GM18520 (cell line): Measurements from ENCODE around the gene FLYWCH2.
"Not testable (repeated sequence)": the region's sequence is repeated elsewhere in the genome, so short reads cannot be mapped to it uniquely, and the experiment has no call there.

Experiments
- ATAC-seq: cut with Tn5 transposase; IDR thresholded peaks from one replicate; pipeline ENCODE4 v1.9.1; 2021; ENCODE audit not compliant: unreplicated experiment

The FLYWCH2 gene

GRCh38 chr16:2912330-2913199, 29.6 kb downstream of the FLYWCH2 start:
- no peak for ATAC-seq

DNA sequence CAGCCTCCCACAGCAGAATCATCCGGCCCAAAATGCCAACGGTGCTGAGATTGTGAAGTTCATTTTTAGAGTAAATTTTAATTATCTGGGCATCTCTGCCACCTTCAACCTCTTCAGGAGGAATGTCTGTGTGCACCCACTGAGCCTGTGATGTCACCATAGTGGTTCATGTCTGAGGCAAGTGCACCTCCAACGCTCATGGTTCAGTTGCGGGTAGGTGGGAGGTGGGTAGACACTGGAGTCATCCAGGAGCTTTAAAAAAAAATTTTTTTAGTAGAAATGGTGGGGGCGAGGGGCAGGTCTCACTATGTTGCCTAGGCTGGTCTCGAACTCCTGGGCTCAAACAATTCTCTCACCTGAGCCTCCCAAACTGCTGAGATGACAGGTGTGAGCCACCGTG, 30.6 kb downstream of the FLYWCH2 start:
- no peak for ATAC-seq

DNA sequence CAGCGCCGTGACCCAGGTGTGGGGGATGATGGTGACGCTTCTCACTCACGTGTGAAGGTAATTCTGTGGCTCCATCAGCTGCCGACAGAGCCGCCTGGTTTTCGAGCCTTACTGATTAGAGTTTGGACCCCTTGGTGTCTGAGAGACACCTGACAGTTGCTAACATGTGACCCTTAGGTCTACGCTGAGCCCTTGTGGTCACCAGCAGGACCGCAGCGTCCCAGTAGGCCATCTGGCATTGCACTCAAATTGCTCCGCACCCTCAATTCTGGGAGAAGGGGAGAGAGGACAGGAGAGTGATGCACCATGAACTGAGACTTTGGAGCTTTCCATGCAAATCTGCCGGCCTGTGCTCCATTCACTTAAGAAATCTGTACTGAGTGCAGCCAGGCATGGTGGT, 31.2 kb downstream of the FLYWCH2 start:
- no peak for ATAC-seq

DNA sequence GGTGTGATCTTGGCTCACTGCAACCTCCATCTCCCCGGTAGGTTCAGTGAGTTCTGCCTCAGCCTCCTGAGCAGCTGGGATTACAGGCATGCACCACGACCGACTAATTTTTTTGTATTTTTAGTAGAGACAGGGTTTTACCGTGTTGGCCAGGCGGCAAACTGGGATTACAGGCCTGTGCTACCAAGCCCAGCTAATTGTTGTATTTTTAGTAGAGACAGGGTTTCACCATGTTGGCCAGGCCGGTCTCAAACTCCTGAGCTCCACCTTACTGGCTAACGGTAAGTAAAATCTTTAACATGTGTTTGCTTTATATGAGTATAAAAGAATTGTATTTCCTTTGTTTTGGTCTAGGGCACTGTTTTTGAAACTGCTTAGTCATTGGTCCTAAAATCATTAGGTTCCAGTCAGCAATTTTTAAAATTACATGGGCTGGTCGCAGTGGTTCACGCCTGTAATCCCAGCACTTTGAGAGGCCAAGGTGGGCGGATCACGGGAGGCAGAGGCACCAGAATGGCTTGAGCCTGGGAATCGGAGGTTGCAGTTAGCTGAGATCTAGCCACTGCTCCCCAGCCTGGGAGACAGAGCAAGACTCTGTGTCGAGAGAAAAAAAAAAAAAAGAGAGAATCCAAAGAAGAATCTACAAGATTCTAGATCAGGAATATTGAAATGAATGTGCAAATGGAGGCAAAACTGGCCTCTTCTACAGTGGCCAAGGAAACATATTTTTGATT, 32.3 kb downstream of the FLYWCH2 start:
- no peak for ATAC-seq

DNA sequence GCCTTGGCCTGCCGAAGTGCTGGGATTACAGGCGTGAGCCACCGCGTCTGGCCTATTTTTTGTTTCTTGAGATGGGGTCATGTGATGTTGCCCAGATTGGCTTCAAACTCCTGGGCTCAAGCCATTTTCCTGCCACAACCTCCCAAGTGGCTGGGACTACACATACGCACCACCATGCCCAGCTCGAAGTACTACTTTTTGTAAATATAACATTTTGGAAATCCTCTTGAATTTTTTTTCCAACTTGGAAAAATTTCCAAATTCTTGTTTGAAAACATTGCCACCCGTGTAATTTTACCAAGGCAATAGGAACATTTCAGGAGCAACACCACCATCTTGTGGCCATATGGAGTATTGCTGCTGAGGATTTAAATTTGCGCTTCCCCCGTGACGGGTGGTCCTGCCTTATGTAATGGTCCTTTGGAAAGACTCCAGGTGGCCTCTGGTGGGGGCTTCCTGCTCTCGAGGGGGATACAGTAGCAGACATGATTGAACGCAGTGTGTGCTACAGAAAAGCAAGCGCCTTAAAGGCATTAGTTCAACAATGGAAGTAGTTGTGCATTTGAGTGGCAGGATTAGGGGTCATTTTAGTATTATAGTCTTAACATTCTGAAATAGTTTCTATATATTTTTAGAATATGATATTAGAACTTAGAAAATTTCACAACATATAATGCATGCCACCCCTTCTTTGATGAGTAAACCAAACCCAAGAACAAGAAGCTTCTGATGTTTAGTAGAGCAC, 36.7 kb downstream of the FLYWCH2 start:
- ATAC-seq = no peak

DNA sequence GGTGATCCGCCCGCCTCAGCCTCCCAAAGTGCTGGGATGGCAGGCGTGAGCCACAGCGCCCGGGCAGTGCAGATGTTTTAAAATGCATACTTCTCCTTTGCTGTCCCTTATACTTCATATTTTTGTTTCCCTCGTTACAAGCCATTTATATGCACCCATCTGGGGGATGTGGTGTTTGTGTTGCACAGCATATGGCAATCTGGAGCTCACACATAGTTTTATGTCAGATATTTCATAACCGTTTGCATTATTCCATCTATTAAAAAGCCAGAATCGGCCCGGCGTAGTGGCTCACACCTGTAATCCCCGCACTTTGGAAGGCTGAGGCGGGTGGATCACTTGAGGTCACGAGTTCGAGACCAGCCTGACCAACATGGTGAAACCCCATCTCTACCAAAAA, 40.5 kb downstream of the FLYWCH2 start:
- no peak for ATAC-seq

DNA sequence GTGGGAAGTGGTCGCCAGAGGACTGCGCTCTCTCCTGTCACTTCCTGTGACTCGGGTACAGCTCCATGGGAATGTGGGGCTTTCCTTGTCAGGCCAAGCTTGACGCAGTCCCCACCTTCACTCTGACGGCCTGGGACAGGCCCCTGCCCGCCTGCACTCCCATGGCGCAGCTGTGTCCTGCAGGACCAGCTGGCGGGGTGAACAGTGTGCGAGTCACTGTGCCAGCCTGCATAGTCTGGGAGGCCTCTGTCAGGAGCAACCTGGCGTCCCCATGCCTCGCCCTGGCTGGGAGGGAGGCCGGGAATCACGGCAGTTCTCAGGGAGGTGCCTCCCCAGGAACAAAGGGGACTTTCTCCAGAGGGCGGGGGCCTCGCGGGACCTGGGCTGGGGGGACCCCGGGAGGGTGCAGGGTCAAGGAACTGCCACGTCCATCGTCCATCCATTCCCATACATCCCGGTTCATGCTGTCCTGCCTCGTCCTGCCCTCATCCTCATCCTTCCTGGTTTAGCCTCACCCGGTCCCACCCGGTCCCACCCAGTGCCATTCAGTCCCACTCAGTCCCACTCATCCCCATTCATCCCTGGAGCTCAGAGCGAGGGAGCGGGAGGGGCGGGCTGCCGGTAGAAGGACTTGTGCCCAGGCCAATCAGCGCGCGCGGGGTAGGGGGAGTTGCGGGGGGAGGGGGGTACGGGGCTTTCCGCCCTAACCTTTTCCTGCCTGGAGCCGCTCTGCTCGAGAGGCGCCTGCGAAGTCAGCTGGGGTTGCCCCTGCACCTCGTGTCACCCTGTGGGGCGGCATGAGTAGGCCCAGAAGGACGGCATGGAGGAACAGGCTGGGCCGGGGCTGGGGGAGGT, 42.1 kb downstream of the FLYWCH2 start:
- no peak for ATAC-seq

DNA sequence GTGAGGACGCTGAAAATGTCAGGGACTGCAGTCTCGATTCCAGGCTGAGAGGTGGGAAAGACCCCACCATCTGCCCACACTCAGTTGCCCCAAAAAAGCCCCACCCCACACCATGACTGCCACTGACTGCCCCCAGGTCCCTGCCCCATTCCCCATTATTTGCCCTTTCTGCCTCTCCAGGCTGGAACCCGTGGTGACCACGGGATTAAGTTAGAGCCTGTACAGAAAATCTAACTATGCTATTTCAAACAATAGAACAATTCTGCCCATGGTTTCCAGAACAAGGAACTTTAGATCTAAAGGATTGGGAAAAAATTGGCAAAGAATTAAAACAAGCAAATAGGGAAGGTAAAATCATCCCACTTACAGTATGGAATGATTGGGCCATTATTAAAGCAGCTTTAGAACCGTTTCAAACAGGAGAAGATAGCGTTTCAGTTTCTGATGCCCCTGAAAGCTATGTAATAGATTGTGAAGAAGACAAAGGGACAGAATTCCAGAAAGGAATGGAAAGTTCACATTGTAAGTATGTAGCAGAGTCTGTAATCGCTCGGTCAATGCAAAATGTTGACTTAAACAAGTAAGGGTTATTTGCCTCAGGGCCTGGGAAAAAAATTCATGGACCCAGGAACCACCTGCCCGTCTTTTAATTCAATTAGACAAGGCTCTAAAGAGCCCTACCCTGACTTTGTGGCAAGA, 43.1 kb downstream of the FLYWCH2 start:
- no peak for ATAC-seq

GRCh38 chr16:2926650-2926999, 43.6 kb downstream of the FLYWCH2 start:
- ATAC-seq = no peak

DNA sequence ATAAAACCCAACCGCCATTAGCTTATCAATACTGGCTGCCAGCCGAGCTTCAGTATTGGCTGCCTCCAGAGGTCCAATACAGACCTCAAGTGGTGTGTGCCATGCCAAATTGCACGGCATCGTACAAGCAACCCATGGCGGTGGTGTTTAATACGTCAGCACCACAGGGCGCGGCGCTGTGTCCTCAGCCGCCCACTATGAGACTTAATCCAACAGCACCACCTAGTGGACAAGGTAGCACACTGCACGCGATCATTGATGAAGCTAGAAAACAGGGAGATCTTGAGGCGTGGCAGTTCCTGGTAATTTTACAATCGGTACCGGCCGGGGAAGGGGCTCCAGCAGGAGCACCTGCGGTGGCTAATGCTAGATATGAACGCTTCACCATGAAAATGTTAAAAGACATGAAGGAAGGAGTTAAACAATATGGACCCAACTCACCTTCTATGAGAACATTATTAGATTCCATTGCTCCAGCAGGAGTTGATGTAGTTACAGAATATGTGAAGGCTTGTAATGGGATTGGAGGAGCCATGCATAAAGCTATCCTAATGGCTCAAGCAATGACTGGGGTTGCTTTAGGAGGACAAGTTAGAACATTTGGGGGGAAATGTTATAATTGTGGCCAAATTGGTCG, 44.1 kb downstream of the FLYWCH2 start:
- no peak for ATAC-seq

- ATAC-seq = not testable (repeated sequence)
These were observed 45.1 kb downstream of the FLYWCH2 start for GRCh38 chr16:2928151-2928550.

DNA sequence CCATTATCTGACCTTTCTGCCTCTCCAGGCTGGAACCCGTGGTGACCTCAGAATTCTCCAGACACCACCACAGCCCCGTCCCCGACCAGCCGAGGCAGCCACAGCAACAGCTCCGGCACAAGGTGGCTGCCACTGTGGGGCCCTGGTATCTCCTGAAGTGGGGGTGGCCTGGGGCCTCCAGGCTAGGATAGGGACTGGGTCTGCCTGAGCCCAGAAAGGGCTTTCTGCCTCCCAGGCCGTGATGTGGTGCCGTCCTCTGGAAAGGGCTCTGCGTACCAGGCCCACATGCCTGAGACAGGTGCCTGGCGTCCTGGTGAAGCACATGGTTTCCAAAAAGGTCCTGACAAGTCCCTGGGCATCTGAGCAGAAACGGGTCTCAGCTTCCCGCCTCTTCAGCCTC, 45.8 kb downstream of the FLYWCH2 start:
- ATAC-seq = no peak

DNA sequence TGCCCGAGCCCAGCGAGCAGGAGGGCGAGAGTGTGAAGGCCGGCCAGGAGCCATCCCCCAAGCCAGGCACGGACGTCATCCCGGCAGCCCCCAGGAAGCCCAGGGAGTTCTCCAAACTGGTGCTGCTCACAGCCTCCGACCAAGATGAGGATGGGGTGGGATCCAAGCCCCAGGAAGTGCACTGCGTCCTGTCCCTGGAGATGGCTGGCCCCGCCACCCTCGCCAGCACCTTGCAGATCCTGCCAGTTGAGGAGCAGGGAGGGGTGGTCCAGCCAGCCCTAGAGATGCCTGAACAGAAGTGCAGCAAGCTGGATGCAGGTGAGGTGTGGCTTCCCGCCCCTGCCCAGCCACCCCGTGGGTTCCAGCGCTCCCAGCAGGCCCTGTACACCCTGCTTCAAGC, 46.7 kb downstream of the FLYWCH2 start:
- no peak for ATAC-seq

GRCh38 chr16:2930236-2930635, 47.2 kb downstream of the FLYWCH2 start:
- ATAC-seq = no peak

DNA sequence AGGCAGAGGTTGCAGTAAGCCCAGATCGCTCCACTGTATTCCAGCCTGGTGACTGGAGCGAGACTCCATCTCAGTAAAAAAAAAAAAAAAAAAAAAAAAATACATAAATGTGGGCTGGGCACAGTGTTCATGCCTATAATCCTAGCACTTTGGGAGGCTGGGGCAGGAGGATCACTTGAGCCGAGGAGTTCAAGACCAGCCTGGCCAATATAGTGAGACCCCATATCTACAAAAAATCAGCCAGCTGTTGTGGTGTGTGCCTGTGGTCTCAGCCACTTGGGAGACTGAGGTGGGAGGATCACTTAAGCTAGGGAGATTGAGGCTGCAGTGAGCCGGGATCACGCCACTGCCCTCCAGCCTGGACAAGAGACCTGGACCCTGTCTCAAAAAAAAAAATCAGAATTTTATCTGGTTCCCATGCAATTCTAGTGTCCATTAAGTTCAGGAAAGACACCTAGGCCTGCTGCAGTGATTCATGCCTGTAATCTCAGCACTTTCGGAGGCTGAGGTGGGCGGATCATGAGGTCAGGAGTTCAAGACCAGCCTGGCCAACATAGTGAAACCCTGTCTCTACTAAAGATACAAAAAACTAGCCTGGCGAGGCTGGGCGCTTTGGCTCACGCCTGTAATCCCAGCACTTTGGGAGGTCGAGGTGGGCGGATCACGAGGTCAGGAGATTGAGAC, 48.4 kb downstream of the FLYWCH2 start:
- not testable (repeated sequence) for ATAC-seq

DNA sequence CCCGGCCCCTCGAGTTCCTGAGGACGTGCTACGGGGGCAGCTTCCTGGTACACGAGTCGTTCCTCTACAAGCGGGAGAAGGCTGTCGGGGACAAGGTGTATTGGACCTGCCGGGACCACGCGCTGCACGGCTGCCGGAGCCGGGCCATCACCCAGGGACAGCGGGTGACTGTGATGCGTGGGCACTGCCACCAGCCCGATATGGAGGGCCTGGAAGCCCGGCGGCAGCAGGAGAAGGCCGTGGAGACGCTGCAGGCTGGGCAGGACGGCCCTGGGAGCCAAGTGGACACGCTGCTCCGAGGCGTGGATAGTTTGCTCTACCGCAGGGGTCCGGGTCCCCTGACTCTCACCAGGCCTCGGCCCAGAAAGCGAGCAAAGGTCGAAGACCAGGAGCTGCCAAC, 50.1 kb downstream of the FLYWCH2 start:
- no peak for ATAC-seq

- no peak for ATAC-seq
These were observed 50.7 kb downstream of the FLYWCH2 start for GRCh38 chr16:2933701-2934100.

- no peak for ATAC-seq
These were observed 51.4 kb downstream of the FLYWCH2 start for GRCh38 chr16:2934450-2934849.

DNA sequence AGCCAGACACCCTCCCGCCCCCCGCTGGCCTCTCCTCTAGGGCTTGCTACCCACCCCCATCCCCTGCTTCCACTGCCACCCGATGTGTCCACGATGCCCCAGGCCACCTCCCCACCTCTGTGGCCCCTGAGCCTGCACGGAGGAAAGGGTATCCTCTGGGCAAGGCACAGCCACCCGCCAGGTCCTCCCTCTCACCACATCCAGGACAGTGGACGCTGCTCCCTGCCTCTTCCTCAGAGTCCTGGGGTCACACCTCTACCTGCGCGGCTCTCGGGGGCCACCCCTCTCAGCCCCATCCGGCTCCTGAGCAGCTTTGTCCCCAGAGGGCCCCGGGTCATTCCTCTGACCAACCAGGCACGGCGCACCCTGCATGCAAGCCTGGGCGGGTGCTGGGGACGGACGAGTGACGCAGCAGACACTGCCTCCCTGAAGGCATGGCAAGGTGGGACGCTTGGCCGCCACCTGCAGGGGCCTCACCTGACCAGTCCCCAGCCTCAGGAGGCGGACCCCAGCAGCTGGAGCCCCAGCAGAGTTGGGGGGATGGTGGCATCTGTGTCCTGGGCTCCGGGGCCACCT, 53.5 kb downstream of the FLYWCH2 start:
- no peak for ATAC-seq
